HepG2 (cell line): Measurements from ENCODE around the gene CDA.

Experiments
- AFF4 ChIP-seq: sonication (generic); formaldehyde crosslinking; IDR thresholded peaks from 2 replicates; pipeline ENCODE4 v1.4.0; 2020; ENCODE audit warnings: missing genetic modification reagents
- HNF1B ChIP-seq: sonication (generic); formaldehyde crosslinking; IDR thresholded peaks from 2 replicates; pipeline ENCODE4 v1.5.1; 2020; ENCODE audit warnings: mild to moderate bottlenecking, moderate library complexity, missing genetic modification reagents
- NFIC ChIP-seq: IDR thresholded peaks from 2 replicates; pipeline ENCODE4 v1.6.1; 2012; ENCODE audit warnings: mild to moderate bottlenecking, low read length, inconsistent platforms
- REST ChIP-seq, 2 experiments: IDR thresholded peaks; 2 replicates each; pipeline ENCODE4 v1.6.1; 2011 to 2012; ENCODE audit warnings: low read length in 2 of 2, borderline replicate concordance in 1 of 2, low read depth in 1 of 2, mild to moderate bottlenecking in 1 of 2, moderate library complexity in 1 of 2
- SETDB1 ChIP-seq: sonication (generic); formaldehyde crosslinking; IDR thresholded peaks from 2 replicates; pipeline ENCODE4 v1.5.1; 2020; ENCODE audit warnings: missing genetic modification reagents, mild to moderate bottlenecking, borderline replicate concordance
- YY1 ChIP-seq: IDR thresholded peaks from 2 replicates; pipeline ENCODE4 v1.6.1; 2011; ENCODE audit warnings: low read length, low read depth, moderate library complexity, mild to moderate bottlenecking; ENCODE audit not compliant: insufficient read depth, insufficient replicate concordance
- ZBTB33 ChIP-seq: sonication (generic); formaldehyde crosslinking; IDR thresholded peaks from 2 replicates; pipeline ENCODE4 v1.4.0; 2020; ENCODE audit warnings: missing genetic modification reagents
- ZMAT5 ChIP-seq: sonication (generic); formaldehyde crosslinking; IDR thresholded peaks from 2 replicates; pipeline ENCODE4 v1.5.0; 2020; ENCODE audit warnings: mild to moderate bottlenecking, low read depth, missing genetic modification reagents, borderline replicate concordance
- ZNF407 ChIP-seq: sonication (generic); formaldehyde crosslinking; IDR thresholded peaks from one replicate; pipeline ENCODE4 v1.5.1; 2020; ENCODE audit warnings: mild to moderate bottlenecking, missing genetic modification reagents; ENCODE audit errors: not compliant biosample characterization

GRCh38 chr1:20555025-20555757 lies 33.7 kb upstream of the CDA start:
- TF ChIP-seq NFIC, result no peak
- TF ChIP-seq ZMAT5, result no peak
- TF ChIP-seq SETDB1 (CRISPR knock-in tag), result no peak
- no peak for TF ChIP-seq HNF1B (CRISPR knock-in tag)
- no peak for TF ChIP-seq ZBTB33 (CRISPR knock-in tag)
- TF ChIP-seq ZNF407 (CRISPR knock-in tag), result no peak
- no peak for TF ChIP-seq YY1
- TF ChIP-seq AFF4 (CRISPR knock-in tag), result no peak
- TF ChIP-seq REST (IDR thresholded peaks at IDR 0.05; ENCODE audit: borderline replicate concordance in 1 of 2, low read depth in 1 of 2, low read length in 2 of 2), result no peak
